Left ventricle myocardium superior (tissue), 1 donor: ENCODE data around the gene TCTN1. TPM values are rescaled to one million over a fixed set of nuclear protein-coding genes. Genes with fewer than 3 reads are reported as not detected.
"Not testable (repeated sequence)": the region's sequence is repeated elsewhere in the genome, so short reads cannot be mapped to it uniquely, and the experiment has no call there.

Source experiments
- ATAC-seq: fragments of 200-7000 bp; cut with Tn5 transposase; one replicate; pipeline ENCODE4 v1.9.1; 2020; ENCODE audit warnings: mild to moderate bottlenecking, moderate library complexity
- DNase-seq: peaks from one replicate; pipeline ENCODE4 v3.0.0-alpha.2; 2020
- intact Hi-C: fragments of 100-400 bp; cut with micrococcal nuclease; formaldehyde crosslinking; loops from one replicate; pipeline ENCODE4 v1.11.0; 2022
- long read RNA-seq: library from polyadenylated mRNA; unstranded; transcript quantifications from one replicate; pipeline ENCODE4 v2.0.0, GENCODE V29; 2021
- total RNA-seq: library from RNA; stranded (reverse); fragmentation: NEBNext Ultra II Directional; extraction: Animal tissue kit (Norgen Biotek cat#: 25700); gene quantifications from one replicate; pipeline ENCODE4 v1.2.1, GENCODE V29; 2021
- donor health status: DM: no; HTN: yes; CAD: no; lungs with severe emphysema.

Gene TCTN1
- total RNA-seq, result 25.5 TPM
- long read RNA-seq, transcript TCTN1-225 (15 exons, 2,309 nt), result minor isoform, 5 of 27 reads
- long read RNA-seq, transcript TCTN1-223 (4 exons, 2,149 nt), result major isoform, 9 of 27 reads
- long read RNA-seq, partial matches to known transcripts, result 0 of 27 reads
- long read RNA-seq, other reads (novel, unspliced or antisense), result 9 of 27 reads

DNA sequence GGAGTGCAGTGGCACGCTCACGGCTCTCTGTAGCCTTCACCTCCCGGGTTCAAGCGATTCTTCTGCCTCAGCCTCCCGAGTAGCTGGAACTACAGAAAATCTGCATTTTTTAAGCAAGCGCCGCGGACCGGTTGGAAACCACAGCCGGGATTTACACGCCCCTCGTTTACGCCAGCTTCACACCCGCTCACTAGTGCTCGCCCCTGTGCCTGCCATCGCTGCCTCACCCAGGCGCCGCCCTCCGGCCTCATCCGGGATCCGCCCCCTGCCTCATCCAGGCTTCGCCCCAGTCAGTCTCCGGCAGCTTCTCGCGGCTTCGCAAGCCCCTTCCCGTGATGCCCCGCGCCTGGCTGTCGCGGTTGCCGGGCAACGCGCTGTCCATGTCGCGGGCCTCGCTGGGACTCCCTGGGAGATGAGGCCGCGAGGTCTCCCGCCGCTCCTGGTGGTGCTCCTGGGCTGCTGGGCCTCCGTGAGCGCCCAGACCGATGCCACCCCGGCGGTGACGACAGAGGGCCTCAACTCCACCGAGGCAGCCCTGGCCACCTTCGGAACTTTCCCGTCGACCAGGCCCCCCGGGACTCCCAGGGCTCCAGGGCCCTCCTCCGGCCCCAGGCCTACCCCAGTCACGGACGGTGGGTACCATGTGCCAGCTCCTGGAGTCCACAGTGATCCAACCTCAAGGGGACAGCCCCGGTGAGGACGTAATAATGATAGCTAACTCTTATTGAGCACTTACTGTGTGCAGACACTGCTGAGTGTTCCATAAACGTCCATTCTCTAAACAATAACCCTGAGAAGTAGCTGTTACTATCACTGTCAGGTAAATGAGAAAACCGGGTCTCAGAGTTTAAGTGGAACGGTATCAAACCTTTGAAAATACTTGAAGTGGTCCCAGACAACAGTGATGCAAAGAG, at the start of gene TCTN1:
TCTN1 (plus strand) TSS at position 359 of the 914 bp plus-strand sequence; CDS start at position 413, 54 bp downstream.
- intact Hi-C loops, result no loop called here
- DNase-seq (peak; percentile 99), ATAC-seq (peak; percentile 99)

- intact Hi-C loops, result no loop called here
- ATAC-seq (peak; percentile 60), DNase-seq (no peak)
Observed at GRCh38 chr12:110564471-110564991, 49.4 kb upstream of the TCTN1 start.

- intact Hi-C loops, result no loop called here
- DNase-seq (no peak), ATAC-seq (peak; percentile 44)
Observed at GRCh38 chr12:110565894-110566871, 47.7 kb upstream of the TCTN1 start.

DNA sequence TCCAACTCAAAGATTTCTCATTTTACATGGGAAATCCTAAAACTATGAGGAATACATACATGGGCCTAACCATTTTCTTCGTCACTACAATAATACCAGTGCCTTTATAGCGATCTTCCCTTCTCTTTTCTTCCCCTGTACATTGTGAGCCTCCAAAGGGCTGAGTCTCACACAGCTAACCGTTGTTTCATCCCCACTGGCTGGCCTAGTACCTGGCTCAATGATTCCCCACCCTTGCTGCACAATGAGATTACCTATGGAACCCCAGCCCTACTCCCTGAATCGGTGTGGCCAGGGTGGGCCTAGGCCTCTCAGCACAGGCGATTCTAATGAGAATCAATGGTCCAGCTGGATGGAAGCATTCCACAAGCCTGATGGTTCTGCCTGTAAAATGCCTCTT, 46.9 kb upstream of the TCTN1 start:
- intact Hi-C loops, result no loop called here
- no peak for DNase-seq
- ATAC-seq, result no peak

DNA sequence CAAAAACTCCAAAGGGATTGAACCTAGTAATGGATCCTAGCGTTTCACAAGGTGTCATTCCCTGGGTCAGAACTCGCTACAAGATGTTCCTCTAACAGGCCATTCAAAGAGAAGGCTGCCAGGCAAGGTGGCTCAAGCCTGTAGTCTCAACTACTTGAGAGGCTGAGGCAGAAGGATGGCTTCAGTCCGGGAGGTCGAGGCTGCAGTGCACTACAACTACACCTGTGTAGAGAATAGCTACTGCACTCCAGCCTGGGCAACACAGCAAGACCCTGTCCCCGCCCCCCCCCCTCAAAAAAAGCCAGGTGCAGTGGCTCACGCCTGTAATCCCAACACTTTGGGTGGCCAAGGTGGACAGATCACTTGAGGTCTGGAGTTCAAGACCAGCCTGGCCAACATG, 45.2 kb upstream of the TCTN1 start:
- ATAC-seq, result no peak
- intact Hi-C loops, result no loop called here

GRCh38 chr12:110569838-110570237, 44.1 kb upstream of the TCTN1 start:
- intact Hi-C loops, ATAC-seq, DNase-seq: not testable (repeated sequence)

More for the DNA sequence above, 45.2 kb upstream of the TCTN1 start:
- DNase-seq, result no peak

GRCh38 chr12:110570798-110571197, 43.1 kb upstream of the TCTN1 start:
- intact Hi-C loops, DNase-seq, ATAC-seq: not testable (repeated sequence)

DNA sequence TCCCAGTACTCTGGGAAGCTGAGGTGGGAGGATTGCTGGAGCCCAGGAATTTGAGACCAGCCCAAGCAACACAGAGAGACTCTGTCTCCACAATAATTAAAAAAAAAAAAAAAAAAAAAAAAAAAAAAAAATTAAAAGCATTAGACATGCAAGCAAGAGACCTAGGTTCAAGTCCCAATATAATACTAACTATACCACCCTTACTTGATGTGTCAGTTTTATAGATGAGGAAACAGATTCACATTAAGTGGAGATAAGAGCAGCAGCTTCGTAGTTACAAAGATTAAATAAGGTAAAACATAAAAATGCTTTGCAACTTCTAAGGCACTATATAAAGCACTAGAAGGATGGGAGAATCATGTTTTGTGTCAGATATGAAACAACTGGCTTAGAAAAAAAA, 39.9 kb upstream of the TCTN1 start:
- ATAC-seq, result no peak
- intact Hi-C loops, result no loop called here
- no peak for DNase-seq

DNA sequence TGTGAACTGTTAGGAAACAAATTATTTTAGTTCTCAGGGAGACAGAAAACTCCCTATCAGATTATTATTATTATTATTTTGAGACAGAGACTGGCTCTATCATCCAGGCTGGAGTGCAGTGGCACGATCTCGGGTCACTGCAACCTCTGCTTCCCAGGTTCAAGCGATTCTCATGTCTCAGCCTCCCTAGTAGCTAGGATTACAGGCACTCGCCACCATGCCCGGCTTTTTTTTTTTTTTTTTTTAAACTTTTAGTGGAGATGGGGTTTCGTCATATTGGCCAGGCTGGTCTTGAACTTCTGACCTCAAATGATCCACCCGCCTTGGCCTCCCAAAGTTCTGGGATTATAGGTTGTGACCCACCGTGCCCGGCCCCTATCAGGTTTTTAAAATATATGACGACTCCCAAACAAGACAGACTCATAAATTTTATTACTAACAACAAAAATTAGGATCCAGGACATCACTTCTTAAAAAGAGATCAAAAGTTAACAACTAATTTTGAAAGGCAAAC, 39.2 kb upstream of the TCTN1 start:
- ATAC-seq, DNase-seq, intact Hi-C loops: not testable (repeated sequence)

GRCh38 chr12:110575326-110575725, 38.6 kb upstream of the TCTN1 start:
- intact Hi-C loops, result no loop called here
- ATAC-seq (peak; percentile 66), DNase-seq (no peak)

DNA sequence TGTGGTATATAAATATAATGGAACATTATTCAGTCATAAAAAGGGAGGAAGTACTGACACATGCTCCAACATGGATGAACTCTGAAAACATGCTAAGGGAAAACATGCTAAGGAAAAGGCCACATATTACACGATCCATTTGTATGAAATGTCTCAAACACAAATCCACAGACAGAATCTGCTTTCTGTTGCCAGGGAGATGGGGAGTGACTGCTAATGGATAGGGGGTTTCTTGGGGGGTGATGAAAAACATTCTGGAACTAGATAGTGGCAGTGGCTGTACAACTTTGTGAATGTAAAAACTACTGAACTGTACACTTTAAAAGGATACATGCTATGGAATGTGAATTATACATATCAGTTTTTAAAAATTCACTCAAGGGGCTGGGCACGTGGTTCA, 37.4 kb upstream of the TCTN1 start:
- DNase-seq, result no peak
- intact Hi-C loops, result no loop called here

DNA sequence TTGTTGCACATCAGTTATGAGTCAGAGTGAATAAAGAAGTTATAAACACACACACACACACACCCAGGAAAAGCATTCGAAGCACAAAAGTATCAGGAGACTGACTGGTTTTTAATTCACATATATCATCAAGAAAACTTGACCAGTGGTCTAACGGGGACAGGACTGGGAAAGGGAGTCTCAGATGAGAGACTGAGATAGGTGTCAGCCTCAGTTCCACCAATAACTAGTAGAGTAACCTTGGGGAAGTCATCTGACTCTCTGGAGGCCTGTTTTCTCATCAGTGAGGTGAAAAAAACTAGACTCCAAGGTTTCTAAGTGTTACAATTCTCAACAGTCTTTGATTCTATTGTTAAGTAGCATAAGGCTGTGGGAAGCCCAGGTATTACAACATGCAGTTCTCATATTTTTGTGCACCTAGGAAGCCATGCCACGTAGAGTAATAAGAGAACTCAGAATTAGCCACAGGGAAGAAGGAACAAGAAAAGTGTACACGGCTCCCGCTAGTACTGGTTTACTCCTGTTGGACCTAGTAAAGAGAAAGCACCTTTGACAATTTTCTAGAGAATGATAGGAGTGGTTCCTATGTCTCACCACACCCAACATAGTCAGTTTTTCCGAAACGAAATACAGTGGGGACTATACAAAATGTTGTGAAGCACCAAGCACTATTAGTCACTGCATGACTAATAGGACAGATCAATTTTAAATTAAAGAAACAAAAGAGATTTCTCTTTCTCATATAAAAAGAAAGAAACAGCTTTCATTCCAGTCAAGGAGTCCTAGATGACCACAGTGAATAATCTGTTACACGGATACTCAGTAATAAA, 35.9 kb upstream of the TCTN1 start:
- intact Hi-C loops, result no loop called here
- ATAC-seq (no peak), DNase-seq (no peak)

More for the DNA sequence above, 37.4 kb upstream of the TCTN1 start:
- no peak for ATAC-seq

DNA sequence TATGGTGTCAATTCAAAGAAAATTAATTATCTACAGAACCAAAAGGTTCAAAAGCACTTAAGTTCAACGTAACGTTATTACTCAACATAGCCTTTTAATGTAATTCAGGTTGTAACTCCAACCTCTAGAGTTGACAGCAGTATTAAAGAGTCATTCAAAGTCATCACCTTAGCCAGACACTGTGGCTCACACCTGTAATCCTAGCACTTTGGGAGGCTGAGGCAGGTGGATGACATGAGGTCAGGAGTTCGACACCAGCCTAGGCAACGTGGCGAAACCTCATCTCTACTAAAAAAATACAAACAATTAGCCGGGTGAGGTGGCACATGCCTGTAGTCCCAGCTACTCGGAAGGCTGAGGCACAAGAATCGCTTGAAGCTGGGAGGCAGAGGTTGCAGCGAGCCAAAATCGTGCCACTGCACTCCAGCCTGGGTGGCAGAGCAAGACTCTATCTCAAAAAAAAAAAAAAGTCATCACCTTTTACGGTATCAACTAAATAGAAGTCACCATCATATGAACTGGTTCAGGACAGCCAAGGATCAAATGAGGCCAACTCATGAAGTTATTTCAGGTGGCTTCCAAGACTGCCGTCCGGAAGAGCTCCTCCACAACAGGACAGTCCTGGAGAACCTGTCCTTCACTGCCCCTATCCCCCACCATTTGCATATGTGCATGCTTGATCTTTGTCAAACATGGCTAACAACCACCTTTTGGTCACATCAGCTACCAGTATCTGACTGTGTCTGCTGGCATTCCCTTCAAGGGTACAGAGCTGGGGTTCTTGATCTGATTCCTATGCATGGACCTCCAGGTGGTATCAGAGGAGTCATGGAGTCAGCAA, 35.0 kb upstream of the TCTN1 start:
- intact Hi-C loops, result no loop called here
- DNase-seq, result peak; percentile 42
- ATAC-seq, result peak; percentile 2

DNA sequence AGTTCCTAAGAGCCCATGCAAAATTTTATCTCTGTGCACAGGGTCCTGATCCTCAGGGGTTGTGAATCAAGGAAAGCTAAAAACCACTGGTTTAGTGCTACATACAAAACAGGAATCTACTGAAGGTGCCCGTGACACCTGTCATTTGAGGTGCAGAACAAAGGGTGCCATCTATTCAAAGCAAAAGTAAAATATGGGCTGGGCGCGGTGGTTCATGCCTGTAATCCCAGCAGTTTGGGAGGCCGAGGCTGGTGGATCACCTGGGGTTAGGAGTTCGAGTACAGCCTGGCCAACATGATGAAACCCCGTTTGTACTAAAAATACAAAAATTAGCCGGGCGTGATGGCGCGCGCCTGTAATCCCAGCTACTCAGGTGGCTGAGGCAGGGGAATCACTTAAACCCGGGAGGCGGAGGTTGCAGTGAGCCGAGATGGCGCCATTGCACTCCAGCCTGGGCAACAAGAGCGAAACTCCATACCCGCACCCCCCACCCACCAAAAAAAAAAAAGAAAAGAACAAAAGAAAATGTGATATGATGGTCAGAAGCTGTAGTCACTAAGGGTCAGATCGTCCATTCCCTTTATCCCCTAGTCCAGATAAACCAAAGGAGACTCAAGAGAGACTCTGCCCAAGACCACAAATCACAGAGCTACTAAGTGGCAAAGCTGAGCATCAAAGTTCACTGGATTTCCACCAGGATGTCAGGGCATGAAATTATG, 34.2 kb upstream of the TCTN1 start:
- DNase-seq (no peak), ATAC-seq (no peak)
- intact Hi-C loops, result no loop called here

DNA sequence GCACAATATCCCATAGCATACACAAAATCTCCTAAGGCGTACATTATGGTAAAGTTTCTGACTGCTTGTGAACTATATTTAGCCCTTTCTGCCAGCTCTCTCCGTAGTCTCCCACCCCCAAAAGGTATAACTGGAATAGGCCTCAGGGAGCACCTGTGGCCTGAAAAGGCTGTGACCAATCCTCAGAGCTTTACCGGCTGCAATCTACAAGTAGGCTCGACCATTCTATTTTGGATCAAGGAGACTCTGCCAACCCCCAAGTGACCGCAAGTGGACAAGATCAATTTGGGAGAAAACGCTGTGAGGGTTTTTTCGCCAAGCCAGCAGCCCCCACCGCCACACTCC, 32.0 kb upstream of the TCTN1 start:
- DNase-seq (no peak), ATAC-seq (peak; percentile 35)
- intact Hi-C loops, result no loop called here

DNA sequence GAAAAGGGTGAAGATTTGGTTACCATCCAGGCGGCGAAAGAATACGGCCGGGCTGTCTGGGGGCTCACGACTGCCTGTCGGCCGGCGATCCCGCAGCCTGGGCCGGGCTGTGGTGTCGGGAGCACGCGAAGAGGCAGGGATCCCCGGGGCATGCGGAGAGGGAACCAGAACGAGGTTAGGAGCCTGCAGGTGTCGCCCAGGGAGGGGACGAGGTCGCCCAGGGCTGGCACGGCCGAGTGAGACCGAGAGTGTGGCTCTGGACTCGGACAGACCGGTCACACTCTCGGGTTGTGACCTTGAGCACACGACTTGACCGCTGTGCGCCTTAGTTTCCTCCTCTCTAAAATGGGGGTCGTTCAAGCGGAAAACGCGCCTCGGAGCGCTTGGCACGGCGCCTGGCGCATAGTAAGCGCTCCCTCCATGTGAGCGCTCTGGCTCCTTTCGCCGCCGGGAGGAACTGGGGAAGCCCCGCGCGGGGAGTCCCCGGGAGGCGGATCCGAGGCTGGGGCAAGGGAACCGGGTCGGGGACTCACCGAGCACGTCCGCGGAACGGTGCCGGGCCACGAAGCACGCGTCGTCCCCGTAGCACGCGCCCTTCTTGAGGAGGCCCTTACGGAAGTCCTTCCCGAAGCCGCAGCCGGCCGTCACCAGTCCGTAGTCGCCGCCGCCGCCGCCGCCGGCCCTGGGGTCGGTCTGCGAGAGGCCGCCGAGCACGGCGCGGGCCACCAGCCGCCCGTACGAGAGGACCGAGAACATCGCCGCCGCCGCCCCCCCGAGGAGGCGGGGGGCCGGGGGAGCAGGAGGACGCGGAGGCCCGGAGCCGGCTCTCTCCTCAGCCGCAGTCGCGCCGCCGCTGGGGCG, 31.4 kb upstream of the TCTN1 start:
- DNase-seq (peak; percentile 75), ATAC-seq (peak; percentile 32)
- intact Hi-C loops, result no loop called here
